GM13976 (cell line): ENCODE measurements around the gene DHODH.

Experiments used
- DNase-seq: peaks from one replicate; pipeline ENCODE4 v3.0.0; 2012; ENCODE audit warnings: low spot score
- CTCF ChIP-seq: IDR thresholded peaks from 2 replicates; pipeline ENCODE4 v1.5.1; 2012; ENCODE audit warnings: borderline replicate concordance, mild to moderate bottlenecking; ENCODE audit not compliant: insufficient read depth; ENCODE audit errors: extremely low read depth, missing control alignments, control extremely low read depth
- in situ Hi-C: fragments of 300-500 bp; cut with MboI; formaldehyde crosslinking; loops from one replicate; pipeline ENCODE4 v1.12.0; 2022; ENCODE audit warnings: low sequenced_read_pairs, mixed read lengths, inconsistent platforms; ENCODE audit not compliant: unreplicated experiment

The DHODH gene

GRCh38 chr16:72013888-72014581 is 5.5 kb downstream of the DHODH start:
- DNase-seq = no peak
- no peak for TF ChIP-seq CTCF
- in situ Hi-C loops = no loop called here

GRCh38 chr16:72014675-72015074 is 6.1 kb downstream of the DHODH start:
- no peak for TF ChIP-seq CTCF
- in situ Hi-C loops = no loop called here
- no peak for DNase-seq

DNA sequence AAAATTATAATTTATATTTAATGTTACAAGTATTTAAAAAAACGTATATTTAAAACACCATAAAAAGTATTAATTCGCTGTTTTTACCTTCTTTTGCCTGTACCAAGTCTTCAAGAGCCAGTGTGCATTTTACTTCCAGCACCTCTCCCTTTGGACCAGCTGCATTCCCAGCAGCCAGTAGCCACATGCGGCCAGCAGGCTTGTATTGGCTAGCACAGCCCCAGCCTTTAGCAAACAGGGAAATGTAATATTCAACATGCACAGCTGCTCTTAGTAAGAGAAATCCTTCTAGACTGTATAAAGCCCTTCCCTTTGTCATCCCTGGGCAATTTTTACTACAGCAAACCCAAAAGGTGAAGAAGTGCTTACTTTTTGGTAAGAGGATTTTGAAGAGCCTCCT is 6.6 kb downstream of the DHODH start:
- no peak for DNase-seq
- no peak for TF ChIP-seq CTCF
- in situ Hi-C loops = no loop called here

DNA sequence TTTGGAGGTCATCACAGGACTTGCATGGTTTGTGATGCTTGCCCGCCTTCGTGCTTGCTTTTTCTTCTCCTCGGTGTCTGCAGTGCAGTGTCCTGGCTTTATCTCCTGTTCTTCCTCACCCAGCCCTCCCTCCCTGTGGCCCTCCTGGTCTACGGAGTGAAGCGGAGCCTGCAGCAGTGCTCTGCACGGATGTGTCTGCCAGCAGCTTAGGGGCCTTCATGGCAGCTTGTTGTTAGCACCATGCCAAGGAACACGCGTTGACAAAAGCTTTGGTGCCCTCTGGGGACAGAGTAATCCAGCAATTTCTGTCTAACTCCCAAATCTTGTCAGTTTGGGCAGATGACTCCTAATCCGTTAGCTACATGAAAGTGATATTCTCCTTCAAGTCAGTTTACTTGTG is 9.9 kb downstream of the DHODH start:
- TF ChIP-seq CTCF = no peak
- in situ Hi-C loops = no loop called here
- DNase-seq = no peak

GRCh38 chr16:72021043-72021442 is 12.5 kb downstream of the DHODH start:
- no peak for DNase-seq
- in situ Hi-C loops = no loop called here
- no peak for TF ChIP-seq CTCF

DNA sequence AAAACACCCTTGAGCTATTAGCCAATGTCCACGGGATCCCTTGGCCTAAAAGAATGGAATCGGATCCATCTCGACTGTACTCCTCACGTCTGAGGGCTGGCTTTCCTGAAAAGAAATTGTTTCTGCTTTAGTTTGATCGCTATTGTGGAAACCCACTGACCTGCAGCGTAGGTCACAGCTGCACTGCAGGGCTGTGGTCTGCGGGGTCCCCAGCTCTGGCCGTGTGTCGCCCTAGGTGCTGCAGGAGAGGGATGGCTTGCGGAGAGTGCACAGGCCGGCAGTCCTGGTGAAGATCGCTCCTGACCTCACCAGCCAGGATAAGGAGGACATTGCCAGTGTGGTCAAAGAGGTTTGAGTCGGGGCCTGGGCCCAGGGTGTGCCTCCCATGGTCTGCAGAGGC is 13.6 kb downstream of the DHODH start:
- in situ Hi-C loops = no loop called here
- DNase-seq = no peak
- TF ChIP-seq CTCF = no peak
